IMR-90 (cell line): ENCODE measurements around the gene CPAMD8. TPM values are rescaled to one million over a fixed set of nuclear protein-coding genes. Genes with fewer than 3 reads are reported as not detected.

ENCODE experiments used
- ATAC-seq: fragments of 200-7000 bp; cut with Tn5 transposase; 2 replicates; pipeline ENCODE4 v1.9.1; 2020; ENCODE audit warnings: low read depth, mild to moderate bottlenecking, moderate library complexity
- BruUV-seq: library from RNA; stranded (reverse); fragments of 400-500 nt; replicated peaks from 2 replicates; lab custom pipeline; 2021; lab: Mats Ljungman, UMichigan
- CTCF ChIA-PET: fragments of 300-600 bp; formaldehyde crosslinking; extraction: SDS; loops from one replicate; lab custom pipeline; 2021; ENCODE audit warnings: antibody characterized with exemption; lab: Yijun Ruan, JAX
- POLR2A ChIA-PET: fragments of 300-600 bp; sonication (Branson Sonifier 250); formaldehyde crosslinking; loops from one replicate; lab custom pipeline; 2022; ENCODE audit warnings: antibody characterized with exemption; ENCODE audit not compliant: unreplicated experiment; lab: Charles Lee
- DNase-seq: peaks from one replicate; pipeline ENCODE4 v3.0.0; 2013
- H2AFZ ChIP-seq: replicated peaks from 2 replicates; pipeline ENCODE3; 2013; ENCODE audit warnings: low read length, mild to moderate bottlenecking; ENCODE audit not compliant: poor library complexity
- H2AK5ac ChIP-seq: 2 replicates; pipeline ENCODE4 v1.6.1; 2013; ENCODE audit warnings: low read depth, low read length, inconsistent platforms
- H2AK9ac ChIP-seq: replicated peaks from 2 replicates; pipeline ENCODE3; 2013; ENCODE audit warnings: mild to moderate bottlenecking, low read depth, low read length, moderate library complexity; ENCODE audit not compliant: poor library complexity
- H2BK120ac ChIP-seq: 2 replicates; pipeline ENCODE4 v1.6.1; 2013; ENCODE audit warnings: low read depth, low read length, inconsistent platforms
- H2BK15ac ChIP-seq: 3 replicates; pipeline ENCODE4 v1.6.1; 2013; ENCODE audit warnings: low read depth, low read length, inconsistent platforms
- H2BK20ac ChIP-seq: 2 replicates; pipeline ENCODE4 v1.6.1; 2013; ENCODE audit warnings: low read depth, mild to moderate bottlenecking, inconsistent platforms, low read length, moderate library complexity
- H2BK5ac ChIP-seq: 2 replicates; pipeline ENCODE4 v1.6.1; 2013; ENCODE audit warnings: mild to moderate bottlenecking, low read depth, low read length, inconsistent platforms; ENCODE audit not compliant: poor library complexity, severe bottlenecking
- H3K14ac ChIP-seq: replicated peaks from 2 replicates; pipeline ENCODE4 v1.6.1; 2013; ENCODE audit warnings: low read depth, low read length, inconsistent platforms
- H3K18ac ChIP-seq: 2 replicates; pipeline ENCODE4 v1.6.1; 2013; ENCODE audit warnings: low read depth, low read length, control low read depth
- H3K23ac ChIP-seq: 2 replicates; pipeline ENCODE4 v1.6.1; 2013; ENCODE audit warnings: low read depth, low read length, inconsistent platforms
- H3K27ac ChIP-seq: 2 replicates; pipeline ENCODE4 v1.5.1; 2013; ENCODE audit warnings: mild to moderate bottlenecking, control low read depth, low read length; ENCODE audit not compliant: insufficient read depth
- H3K27me3 ChIP-seq: 2 replicates; pipeline ENCODE4 v1.6.1; 2013; ENCODE audit warnings: low read length; ENCODE audit not compliant: control insufficient read depth, insufficient read depth
- H3K36me3 ChIP-seq: 2 replicates; pipeline ENCODE4 v1.6.1; 2013; ENCODE audit warnings: low read length, mixed read lengths; ENCODE audit not compliant: control insufficient read depth, insufficient read depth
- H3K4ac ChIP-seq: 2 replicates; pipeline ENCODE4 v1.6.1; 2013; ENCODE audit warnings: low read depth, low read length, inconsistent platforms
- H3K4me1 ChIP-seq: 2 replicates; pipeline ENCODE4 v1.6.1; 2013; ENCODE audit warnings: low read length, mixed read lengths; ENCODE audit not compliant: control insufficient read depth, insufficient read depth
- H3K4me2 ChIP-seq: 2 replicates; pipeline ENCODE4 v1.6.1; 2013; ENCODE audit warnings: low read depth, mild to moderate bottlenecking, control low read depth, low read length, moderate library complexity
- H3K4me3 ChIP-seq: 2 replicates; pipeline ENCODE4 v1.5.1; 2013; ENCODE audit warnings: low read depth, mild to moderate bottlenecking, control low read depth, low read length, moderate library complexity; ENCODE audit not compliant: insufficient read depth
- H3K56ac ChIP-seq: 2 replicates; pipeline ENCODE4 v1.6.1; 2013; ENCODE audit warnings: low read length, inconsistent platforms; ENCODE audit not compliant: insufficient read depth; ENCODE audit errors: extremely low read depth
- H3K79me1 ChIP-seq, 2 experiments: 2 replicates each; pipeline ENCODE4 v1.6.1; 2013; ENCODE audit warnings: low read length in 2 of 2, inconsistent platforms in 1 of 2, low read depth in 1 of 2
- H3K9ac ChIP-seq: 2 replicates; pipeline ENCODE4 v1.6.1; 2013; ENCODE audit warnings: low read depth, low read length, control low read depth
- H3K9me1 ChIP-seq: 2 replicates; pipeline ENCODE4 v1.6.1; 2013; ENCODE audit warnings: low read length, inconsistent platforms; ENCODE audit not compliant: insufficient read depth
- H3K9me3 ChIP-seq: 2 replicates; pipeline ENCODE4 v1.6.1; 2013; ENCODE audit warnings: low read length; ENCODE audit not compliant: control insufficient read depth, insufficient read depth
- H4K20me1 ChIP-seq: 2 replicates; pipeline ENCODE4 v1.6.1; 2013; ENCODE audit warnings: low read length, inconsistent platforms; ENCODE audit not compliant: insufficient read depth
- H4K5ac ChIP-seq: 2 replicates; pipeline ENCODE4 v1.6.1; 2013; ENCODE audit warnings: mild to moderate bottlenecking, low read depth, low read length, control low read depth
- H4K8ac ChIP-seq, 2 experiments: 2 replicates each; pipeline ENCODE4 v1.6.1; 2013; ENCODE audit warnings: low read depth in 2 of 2, low read length in 2 of 2, control low read depth in 1 of 2, inconsistent platforms in 1 of 2
- H4K91ac ChIP-seq: 2 replicates; pipeline ENCODE4 v1.6.1; 2013; ENCODE audit warnings: low read depth, low read length, inconsistent platforms; ENCODE audit not compliant: insufficient read depth
- BHLHE40 ChIP-seq: fragments of 150-350 bp; IDR thresholded peaks from 2 replicates; pipeline ENCODE4 v1.6.1; 2016; ENCODE audit warnings: mild to moderate bottlenecking, low read depth, low read length
- FOS ChIP-seq: fragments of 150-350 bp; IDR thresholded peaks from 2 replicates; pipeline ENCODE4 v1.6.1; 2016; ENCODE audit warnings: low read depth, low read length
- MAFK ChIP-seq: IDR thresholded peaks from 2 replicates; pipeline ENCODE4 v1.6.1; 2012; ENCODE audit warnings: low read depth, low read length, improper control_type of control experiment
- MXI1 ChIP-seq: IDR thresholded peaks from 2 replicates; pipeline ENCODE4 v1.6.1; 2012; ENCODE audit warnings: low read depth, mild to moderate bottlenecking, low read length, moderate library complexity, borderline replicate concordance
- NFE2L2 ChIP-seq: fragments of 150-350 bp; IDR thresholded peaks from 2 replicates; pipeline ENCODE4 v1.6.1; 2016; ENCODE audit warnings: low read depth, mild to moderate bottlenecking, low read length
- POLR2A ChIP-seq: IDR thresholded peaks from 2 replicates; pipeline ENCODE4 v1.6.1; 2012; ENCODE audit warnings: mild to moderate bottlenecking, low read depth, low read length
- RAD21 ChIP-seq: IDR thresholded peaks from 2 replicates; pipeline ENCODE4 v1.6.1; 2012; ENCODE audit warnings: low read length, improper control_type of control experiment
- RCOR1 ChIP-seq: IDR thresholded peaks from 2 replicates; pipeline ENCODE4 v1.6.1; 2012; ENCODE audit warnings: mild to moderate bottlenecking, low read length, improper control_type of control experiment; ENCODE audit not compliant: insufficient replicate concordance
- SMC3 ChIP-seq: fragments of 150-350 bp; IDR thresholded peaks from 2 replicates; pipeline ENCODE4 v1.6.1; 2016; ENCODE audit warnings: low read depth, mild to moderate bottlenecking, antibody characterized with exemption, low read length, moderate library complexity
- WGBS, 2 experiments: methylation state at CpG; one replicate each; pipeline versions ENCODE4 v1.1.5 to v1.1.7; 2013; ENCODE audit warnings: missing lambda C conversion rate in 2 of 2; ENCODE audit not compliant: insufficient read length in 1 of 2; ENCODE audit errors: extremely low coverage in 2 of 2; 5-methylcytosine and 5-hydroxymethylcytosine counted together
- dilution Hi-C: fragments of 300-500 bp; cut with HindIII; formaldehyde crosslinking; loops from one replicate; pipeline ENCODE4 v1.14.3; 2018; ENCODE audit warnings: low sequenced_read_pairs; ENCODE audit not compliant: unreplicated experiment
- in situ Hi-C: fragments of 300-500 bp; cut with MboI; formaldehyde crosslinking; loops from 3 replicates; pipeline ENCODE4 v1.14.3; 2019; ENCODE audit warnings: low sequenced_read_pairs, inconsistent platforms, mixed read lengths
- intact Hi-C: fragments of 100-400 bp; cut with micrococcal nuclease; formaldehyde crosslinking; loops from 2 replicates; pipeline ENCODE4 v1.10.0; 2022
- polyA plus RNA-seq, 3 experiments: library from polyadenylated mRNA; depleted of rRNA; stranded (reverse); fragments of >200 nt; gene quantifications; 2 replicates each; pipeline ENCODE4 v1.2.3, GENCODE V29; 2012; ENCODE audit warnings: low replicate concordance in 1 of 3
- total RNA-seq: library from RNA; depleted of rRNA; stranded (reverse); fragments of >200 nt; gene quantifications from 2 replicates; pipeline ENCODE4 v1.2.3, GENCODE V29; 2012
- TF ChIP-seq, protein P1 (sequence below): fragments of 150-350 bp; IDR thresholded peaks from 2 replicates; pipeline ENCODE4 v1.6.1; 2017; ENCODE audit warnings: mild to moderate bottlenecking, antibody characterized with exemption, low read length, low read depth
- TF ChIP-seq, protein P2 (sequence below): conservative IDR thresholded peaks from 2 replicates; pipeline ENCODE4 v1.5.1; 2012; ENCODE audit warnings: mild to moderate bottlenecking, low read depth, low read length, improper control_type of control experiment

Gene CPAMD8
- total and polyA plus RNA-seq, 2 of the 4 experiments (the other 2 are of a cell fraction), result 0.36 to 0.79 TPM

- no peak overlapping the region for H3K18ac ChIP-seq
- in situ Hi-C loops (no loop called here), intact Hi-C loops (no loop called here), dilution Hi-C loops (no loop called here)
- no peak for DNase-seq
- H4K8ac ChIP-seq, result no peak overlapping the region
- no peak for TF ChIP-seq NFE2L2
- TF ChIP-seq BHLHE40, result no peak
- no peak for TF ChIP-seq FOS
- TF ChIP-seq, protein P1, sequence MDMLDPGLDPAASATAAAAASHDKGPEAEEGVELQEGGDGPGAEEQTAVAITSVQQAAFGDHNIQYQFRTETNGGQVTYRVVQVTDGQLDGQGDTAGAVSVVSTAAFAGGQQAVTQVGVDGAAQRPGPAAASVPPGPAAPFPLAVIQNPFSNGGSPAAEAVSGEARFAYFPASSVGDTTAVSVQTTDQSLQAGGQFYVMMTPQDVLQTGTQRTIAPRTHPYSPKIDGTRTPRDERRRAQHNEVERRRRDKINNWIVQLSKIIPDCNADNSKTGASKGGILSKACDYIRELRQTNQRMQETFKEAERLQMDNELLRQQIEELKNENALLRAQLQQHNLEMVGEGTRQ, result no peak
- TF ChIP-seq, protein P2, sequence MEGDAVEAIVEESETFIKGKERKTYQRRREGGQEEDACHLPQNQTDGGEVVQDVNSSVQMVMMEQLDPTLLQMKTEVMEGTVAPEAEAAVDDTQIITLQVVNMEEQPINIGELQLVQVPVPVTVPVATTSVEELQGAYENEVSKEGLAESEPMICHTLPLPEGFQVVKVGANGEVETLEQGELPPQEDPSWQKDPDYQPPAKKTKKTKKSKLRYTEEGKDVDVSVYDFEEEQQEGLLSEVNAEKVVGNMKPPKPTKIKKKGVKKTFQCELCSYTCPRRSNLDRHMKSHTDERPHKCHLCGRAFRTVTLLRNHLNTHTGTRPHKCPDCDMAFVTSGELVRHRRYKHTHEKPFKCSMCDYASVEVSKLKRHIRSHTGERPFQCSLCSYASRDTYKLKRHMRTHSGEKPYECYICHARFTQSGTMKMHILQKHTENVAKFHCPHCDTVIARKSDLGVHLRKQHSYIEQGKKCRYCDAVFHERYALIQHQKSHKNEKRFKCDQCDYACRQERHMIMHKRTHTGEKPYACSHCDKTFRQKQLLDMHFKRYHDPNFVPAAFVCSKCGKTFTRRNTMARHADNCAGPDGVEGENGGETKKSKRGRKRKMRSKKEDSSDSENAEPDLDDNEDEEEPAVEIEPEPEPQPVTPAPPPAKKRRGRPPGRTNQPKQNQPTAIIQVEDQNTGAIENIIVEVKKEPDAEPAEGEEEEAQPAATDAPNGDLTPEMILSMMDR, result no peak
- no peak for TF ChIP-seq POLR2A
- TF ChIP-seq RAD21, result no peak
- no peak for TF ChIP-seq MXI1
- no peak for TF ChIP-seq SMC3
- no peak for TF ChIP-seq MAFK
- no peak for TF ChIP-seq RCOR1
- H3K14ac ChIP-seq, result no peak overlapping the region
- no TSS peak for BruUV-seq
- H2AK9ac ChIP-seq, result peak overlapping the region; percentile 28
- ChIA-PET CTCF (no interaction called here), POLR2A (interaction anchor here (0.6 kb wide), 1 partner anchor 32 kb away, joined by 3 read pairs; no protein-coding TSS in a partner anchor)
- H3K4me1 ChIP-seq, result no peaks in the 10 kb centered on the region
- H4K91ac ChIP-seq, result no peak overlapping the region
- H4K5ac ChIP-seq, result no peak overlapping the region
- no peak overlapping the region for H2BK20ac ChIP-seq
- H3K9me1 ChIP-seq, result no peaks in the 10 kb centered on the region
- no peak overlapping the region for H3K27ac ChIP-seq
- 61% methylated on average over 5 of the region's 7 CpGs; no CpG with 5 or more reads in 1 of the 2 experiments for WGBS, 2 experiments
- H3K36me3 ChIP-seq, result peaks cover under 1% of the 10 kb centered on the region; the same call in 1 of the 2 replicates
- H3K4ac ChIP-seq, result no peak overlapping the region
- H2BK5ac ChIP-seq, result no peak overlapping the region
- no peak overlapping the region for H3K23ac ChIP-seq
- H2AFZ ChIP-seq, result no peak overlapping the region
- H2AK5ac ChIP-seq, result no peak overlapping the region
- no peaks in the 10 kb centered on the region for H3K9me3 ChIP-seq
- H4K20me1 ChIP-seq, result no peaks in the 10 kb centered on the region
- no peak overlapping the region for H3K4me2 ChIP-seq
- H2BK15ac ChIP-seq, result no peak overlapping the region
- no peak for ATAC-seq
- peaks cover 4% of the 10 kb centered on the region; the same call in 1 of the 2 replicates for H3K27me3 ChIP-seq
- no peak overlapping the region for H2BK120ac ChIP-seq
- no peak overlapping the region for H3K56ac ChIP-seq
- no peak overlapping the region for H3K9ac ChIP-seq
- no peaks in the 10 kb centered on the region for H3K79me1 ChIP-seq
- no peak overlapping the region for H3K4me3 ChIP-seq
Measured at GRCh38 chr19:17043744-17044143, 17.1 kb upstream of the CPAMD8 start.
